ENCODE measurements around the gene PCDHA3. TPM values are rescaled to one million over a fixed set of nuclear protein-coding genes. Genes with fewer than 3 reads are reported as not detected.
A peak's percentile ranks its signal among the peaks of the same experiment; 100 is the strongest.
"Not testable (repeated sequence)": the region's sequence is repeated elsewhere in the genome, so short reads cannot be mapped to it uniquely, and the experiment has no call there.

PCDHA3 gene
- total RNA-seq, 1 donor from 2014 or later: 0.24 TPM

- H3K4me3 Mint-ChIP-seq: peak within 1 kb of the TSS; percentile 67
- H3K27me3 Mint-ChIP-seq: no peaks in the 10 kb centered on the region
- H3K27ac Mint-ChIP-seq: no peak within 1 kb of the TSS
- no peak for DNase-seq (ENCODE audit: extremely low spot score, unreplicated experiment)
- peaks cover 13% of the 10 kb centered on the region for H3K9me3 Mint-ChIP-seq
- TF ChIP-seq, protein P1, sequence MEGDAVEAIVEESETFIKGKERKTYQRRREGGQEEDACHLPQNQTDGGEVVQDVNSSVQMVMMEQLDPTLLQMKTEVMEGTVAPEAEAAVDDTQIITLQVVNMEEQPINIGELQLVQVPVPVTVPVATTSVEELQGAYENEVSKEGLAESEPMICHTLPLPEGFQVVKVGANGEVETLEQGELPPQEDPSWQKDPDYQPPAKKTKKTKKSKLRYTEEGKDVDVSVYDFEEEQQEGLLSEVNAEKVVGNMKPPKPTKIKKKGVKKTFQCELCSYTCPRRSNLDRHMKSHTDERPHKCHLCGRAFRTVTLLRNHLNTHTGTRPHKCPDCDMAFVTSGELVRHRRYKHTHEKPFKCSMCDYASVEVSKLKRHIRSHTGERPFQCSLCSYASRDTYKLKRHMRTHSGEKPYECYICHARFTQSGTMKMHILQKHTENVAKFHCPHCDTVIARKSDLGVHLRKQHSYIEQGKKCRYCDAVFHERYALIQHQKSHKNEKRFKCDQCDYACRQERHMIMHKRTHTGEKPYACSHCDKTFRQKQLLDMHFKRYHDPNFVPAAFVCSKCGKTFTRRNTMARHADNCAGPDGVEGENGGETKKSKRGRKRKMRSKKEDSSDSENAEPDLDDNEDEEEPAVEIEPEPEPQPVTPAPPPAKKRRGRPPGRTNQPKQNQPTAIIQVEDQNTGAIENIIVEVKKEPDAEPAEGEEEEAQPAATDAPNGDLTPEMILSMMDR (conservative IDR thresholded peaks at IDR 0.05): no peak
- H3K4me1 Mint-ChIP-seq (ENCODE audit: unreplicated experiment): no peaks in the 10 kb centered on the region
- no peaks in the 10 kb centered on the region for H3K36me3 Mint-ChIP-seq
Measured at GRCh38 chr5:140785905-140786686, 14.8 kb upstream of the PCDHA3 start, which contains the start of gene PCDHA1. Gene PCDHA1 (plus strand): TSS chr5:140786140.

- not testable (repeated sequence) for DNase-seq (ENCODE audit: extremely low spot score, unreplicated experiment); H3K4me1 Mint-ChIP-seq (ENCODE audit: unreplicated experiment); H3K4me3 Mint-ChIP-seq; H3K27me3 Mint-ChIP-seq; H3K27ac Mint-ChIP-seq; H3K36me3 Mint-ChIP-seq
- H3K9me3 Mint-ChIP-seq: peaks cover 13% of the 10 kb centered on the region
Measured at GRCh38 chr5:140787422-140787821, 13.4 kb upstream of the PCDHA3 start.

DNA sequence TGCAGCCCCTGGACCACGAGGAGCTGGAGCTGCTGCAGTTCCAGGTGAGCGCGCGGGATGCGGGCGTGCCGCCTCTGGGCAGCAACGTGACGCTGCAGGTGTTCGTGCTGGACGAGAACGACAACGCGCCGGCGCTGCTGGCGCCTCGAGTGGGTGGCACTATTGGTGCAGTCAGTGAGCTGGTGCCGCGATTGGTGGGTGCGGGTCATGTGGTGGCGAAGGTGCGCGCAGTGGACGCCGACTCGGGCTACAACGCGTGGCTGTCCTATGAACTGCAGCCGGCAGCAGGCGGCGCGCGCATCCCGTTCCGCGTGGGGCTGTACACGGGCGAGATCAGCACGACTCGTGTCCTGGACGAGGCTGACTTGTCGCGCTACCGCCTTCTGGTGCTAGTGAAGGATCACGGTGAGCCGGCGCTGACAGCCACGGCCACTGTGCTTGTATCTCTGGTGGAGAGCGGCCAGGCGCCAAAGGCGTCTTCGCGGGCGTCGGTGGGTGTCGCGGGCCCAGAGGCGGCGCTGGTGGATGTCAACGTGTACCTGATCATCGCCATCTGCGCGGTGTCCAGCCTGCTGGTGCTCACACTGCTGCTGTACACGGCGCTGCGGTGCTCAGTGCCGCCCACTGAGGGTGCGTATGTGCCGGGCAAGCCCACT lies 12.9 kb upstream of the PCDHA3 start:
- not testable (repeated sequence) for H3K4me1 Mint-ChIP-seq (ENCODE audit: unreplicated experiment); H3K4me3 Mint-ChIP-seq; H3K27ac Mint-ChIP-seq; H3K9me3 Mint-ChIP-seq; H3K36me3 Mint-ChIP-seq; H3K27me3 Mint-ChIP-seq; DNase-seq (ENCODE audit: extremely low spot score, unreplicated experiment)

- H3K27ac Mint-ChIP-seq: no peak overlapping the region
- no peaks in the 10 kb centered on the region for H3K4me1 Mint-ChIP-seq (ENCODE audit: unreplicated experiment)
- H3K4me3 Mint-ChIP-seq: no peak overlapping the region
- no peaks in the 10 kb centered on the region for H3K27me3 Mint-ChIP-seq
- TF ChIP-seq, protein P1 (conservative IDR thresholded peaks at IDR 0.05): no peak
- H3K9me3 Mint-ChIP-seq: peaks cover 5% of the 10 kb centered on the region
- DNase-seq (ENCODE audit: extremely low spot score, unreplicated experiment): no peak
- peaks cover 5% of the 10 kb centered on the region for H3K36me3 Mint-ChIP-seq
Measured at GRCh38 chr5:140791089-140791488, 9.8 kb upstream of the PCDHA3 start.

- DNase-seq (ENCODE audit: extremely low spot score, unreplicated experiment): no peak
- TF ChIP-seq, protein P1 (conservative IDR thresholded peaks at IDR 0.05): peak; percentile 37
- peaks cover 1% of the 10 kb centered on the region for H3K9me3 Mint-ChIP-seq
- H3K4me1 Mint-ChIP-seq (ENCODE audit: unreplicated experiment): no peaks in the 10 kb centered on the region
- no peaks in the 10 kb centered on the region for H3K27me3 Mint-ChIP-seq
- peak within 1 kb of the TSS; percentile 91 for H3K4me3 Mint-ChIP-seq
- H3K36me3 Mint-ChIP-seq: peaks cover 5% of the 10 kb centered on the region
- peak within 1 kb of the TSS; percentile 51 for H3K27ac Mint-ChIP-seq
Measured at GRCh38 chr5:140794595-140795258, 6.1 kb upstream of the PCDHA3 start, which contains the start of gene PCDHA2. Gene PCDHA2 (plus strand): TSS chr5:140794852.

DNA sequence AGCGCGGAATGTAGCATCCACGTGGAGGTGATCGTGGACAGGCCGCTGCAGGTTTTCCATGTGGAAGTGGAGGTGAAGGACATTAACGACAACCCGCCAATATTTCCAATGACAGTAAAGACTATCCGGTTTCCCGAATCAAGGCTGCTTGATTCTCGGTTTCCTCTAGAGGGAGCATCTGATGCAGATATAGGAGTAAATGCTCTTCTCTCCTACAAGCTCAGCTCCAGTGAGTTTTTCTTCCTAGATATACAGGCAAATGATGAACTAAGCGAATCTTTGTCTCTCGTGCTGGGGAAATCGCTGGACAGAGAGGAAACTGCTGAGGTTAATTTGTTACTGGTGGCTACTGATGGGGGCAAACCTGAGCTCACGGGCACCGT lies 5.6 kb upstream of the PCDHA3 start:
- Mint-ChIP-seq H3K27me3 (no peaks in the 10 kb centered on the region), H3K4me1 (ENCODE audit: unreplicated experiment) (no peaks in the 10 kb centered on the region), H3K27ac (peak overlapping the region; percentile 51), H3K36me3 (peaks cover 5% of the 10 kb centered on the region), H3K9me3 (peaks cover 4% of the 10 kb centered on the region), H3K4me3 (peak overlapping the region; percentile 91)
- TF ChIP-seq, protein P1 (conservative IDR thresholded peaks at IDR 0.05): peak; percentile 38
- no peak for DNase-seq (ENCODE audit: extremely low spot score, unreplicated experiment)

DNA sequence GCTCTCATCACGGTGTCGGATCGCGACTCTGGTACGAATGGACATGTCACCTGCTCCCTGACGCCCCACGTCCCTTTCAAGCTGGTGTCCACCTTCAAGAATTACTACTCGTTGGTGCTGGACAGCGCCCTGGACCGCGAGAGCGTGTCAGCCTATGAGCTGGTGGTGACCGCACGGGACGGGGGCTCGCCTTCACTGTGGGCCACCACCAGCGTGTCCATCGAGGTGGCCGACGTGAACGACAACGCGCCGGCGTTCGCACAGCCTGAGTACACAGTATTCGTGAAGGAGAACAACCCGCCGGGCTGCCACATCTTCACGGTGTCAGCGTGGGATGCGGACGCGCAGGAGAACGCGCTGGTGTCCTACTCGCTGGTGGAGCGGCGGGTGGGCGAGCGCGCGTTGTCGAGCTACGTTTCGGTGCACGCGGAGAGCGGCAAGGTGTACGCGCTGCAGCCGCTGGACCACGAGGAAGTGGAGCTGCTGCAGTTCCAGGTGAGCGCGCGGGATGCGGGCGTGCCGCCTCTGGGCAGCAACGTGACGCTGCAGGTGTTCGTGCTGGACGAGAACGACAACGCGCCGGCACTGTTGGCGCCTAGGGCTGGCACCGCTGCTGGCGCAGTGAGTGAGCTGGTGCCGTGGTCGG lies 4.7 kb upstream of the PCDHA3 start:
- not testable (repeated sequence) for H3K27me3 Mint-ChIP-seq

More for the DNA sequence above, 4.7 kb upstream of the PCDHA3 start:
- not testable (repeated sequence) for H3K27ac Mint-ChIP-seq; H3K4me1 Mint-ChIP-seq (ENCODE audit: unreplicated experiment); H3K4me3 Mint-ChIP-seq; DNase-seq (ENCODE audit: extremely low spot score, unreplicated experiment); H3K36me3 Mint-ChIP-seq; H3K9me3 Mint-ChIP-seq

Measured in type B pancreatic cell (in vitro differentiated cells).